GM12892 (cell line): ENCODE measurements around the gene NLRC3.

Source experiments
- POLR2A ChIP-seq: IDR thresholded peaks from 2 replicates; pipeline ENCODE4 v1.6.1; 2011; ENCODE audit warnings: low read depth, low read length, control low read depth
- TAF1 ChIP-seq: IDR thresholded peaks from 2 replicates; pipeline ENCODE4 v1.6.1; 2011; ENCODE audit warnings: low read depth, mild to moderate bottlenecking, control low read depth, low read length, borderline replicate concordance

- TF ChIP-seq POLR2A (no peak), TAF1 (no peak)
These were observed 3.0 kb downstream of the NLRC3 start for GRCh38 chr16:3574195-3574594.
